Osteocyte (in vitro differentiated cells): ENCODE results near the gene DUSP11. TPM values are rescaled to one million over a fixed set of nuclear protein-coding genes. Genes with fewer than 3 reads are reported as not detected.

ENCODE experiments used
- DNase-seq: peaks from one replicate; pipeline ENCODE4 v3.0.0; 2021; ENCODE audit warnings: mixed read lengths; ENCODE audit not compliant: unreplicated experiment; ENCODE audit errors: extremely low spot score
- H3K27ac Mint-ChIP-seq: one replicate; pipeline ENCODE4 v1.8.0; 2021; ENCODE audit warnings: mild to moderate bottlenecking, mixed read lengths; ENCODE audit not compliant: unreplicated experiment
- H3K27me3 Mint-ChIP-seq: one replicate; pipeline ENCODE4 v1.8.0; 2021; ENCODE audit warnings: mixed read lengths; ENCODE audit not compliant: unreplicated experiment
- H3K36me3 Mint-ChIP-seq: one replicate; pipeline ENCODE4 v1.8.0; 2021; ENCODE audit warnings: mixed read lengths; ENCODE audit not compliant: unreplicated experiment
- H3K4me1 Mint-ChIP-seq: one replicate; pipeline ENCODE4 v1.8.0; 2021; ENCODE audit warnings: mixed read lengths; ENCODE audit not compliant: unreplicated experiment
- H3K4me3 Mint-ChIP-seq: one replicate; pipeline ENCODE4 v1.8.0; 2021; ENCODE audit warnings: mild to moderate bottlenecking, moderate library complexity, mixed read lengths; ENCODE audit not compliant: unreplicated experiment
- H3K9me3 Mint-ChIP-seq: one replicate; pipeline ENCODE4 v1.8.0; 2021; ENCODE audit warnings: mixed read lengths; ENCODE audit not compliant: unreplicated experiment
- total RNA-seq: library from RNA; stranded (reverse); gene quantifications from 2 replicates; pipeline ENCODE4 v1.2.1, GENCODE V29; 2021
- TF ChIP-seq, protein P1 (sequence below): fragments of 200-600 bp; sonication (generic); IDR thresholded peaks from 2 replicates; pipeline ENCODE4 v1.5.0; 2021; ENCODE audit warnings: antibody characterized with exemption, mild to moderate bottlenecking, moderate library complexity

DUSP11 gene
- total RNA-seq, 1 donor from 2014 or later = 24.7 TPM

- TF ChIP-seq, protein P1, sequence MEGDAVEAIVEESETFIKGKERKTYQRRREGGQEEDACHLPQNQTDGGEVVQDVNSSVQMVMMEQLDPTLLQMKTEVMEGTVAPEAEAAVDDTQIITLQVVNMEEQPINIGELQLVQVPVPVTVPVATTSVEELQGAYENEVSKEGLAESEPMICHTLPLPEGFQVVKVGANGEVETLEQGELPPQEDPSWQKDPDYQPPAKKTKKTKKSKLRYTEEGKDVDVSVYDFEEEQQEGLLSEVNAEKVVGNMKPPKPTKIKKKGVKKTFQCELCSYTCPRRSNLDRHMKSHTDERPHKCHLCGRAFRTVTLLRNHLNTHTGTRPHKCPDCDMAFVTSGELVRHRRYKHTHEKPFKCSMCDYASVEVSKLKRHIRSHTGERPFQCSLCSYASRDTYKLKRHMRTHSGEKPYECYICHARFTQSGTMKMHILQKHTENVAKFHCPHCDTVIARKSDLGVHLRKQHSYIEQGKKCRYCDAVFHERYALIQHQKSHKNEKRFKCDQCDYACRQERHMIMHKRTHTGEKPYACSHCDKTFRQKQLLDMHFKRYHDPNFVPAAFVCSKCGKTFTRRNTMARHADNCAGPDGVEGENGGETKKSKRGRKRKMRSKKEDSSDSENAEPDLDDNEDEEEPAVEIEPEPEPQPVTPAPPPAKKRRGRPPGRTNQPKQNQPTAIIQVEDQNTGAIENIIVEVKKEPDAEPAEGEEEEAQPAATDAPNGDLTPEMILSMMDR = no peak
- Mint-ChIP-seq H3K27ac (no peak overlapping the region), H3K4me1 (no peaks in the 10 kb centered on the region), H3K27me3 (peaks cover 35% of the 10 kb centered on the region), H3K36me3 (no peaks in the 10 kb centered on the region), H3K4me3 (no peak overlapping the region), H3K9me3 (peaks cover 12% of the 10 kb centered on the region)
- no peak for DNase-seq
Observed at GRCh38 chr2:73714091-73714490, 65.8 kb downstream of the DUSP11 start.

Other genes starting within 250 kb of the DUSP11 start
- not detected in 2 replicates for gene NAT8, start 137.7 kb downstream of the DUSP11 start, total RNA-seq
- 16.2 and 16.7 TPM in 2 replicates for gene TPRKB, start 42.8 kb downstream of the DUSP11 start, total RNA-seq
- gene C2orf78, start 4.1 kb upstream of the DUSP11 start, total RNA-seq = not detected in 2 replicates
- gene STAMBP, start 48.9 kb upstream of the DUSP11 start, total RNA-seq = 34.6 and 39.1 TPM in 2 replicates
- gene ACTG2, start 112.9 kb upstream of the DUSP11 start, total RNA-seq = 190 and 191 TPM in 2 replicates
- gene DGUOK, start 146.8 kb upstream of the DUSP11 start, total RNA-seq = 63.9 and 64.8 TPM in 2 replicates
- gene TET3, start 204.8 kb upstream of the DUSP11 start, total RNA-seq = 26.5 and 27.5 TPM in 2 replicates